ENCODE measurements around the gene APOBEC3G. TPM values are rescaled to one million over a fixed set of nuclear protein-coding genes. Genes with fewer than 3 reads are reported as not detected.

APOBEC3G gene
- total RNA-seq, 4 donors from 2014 or later, result 4.1 to 7.9 (median 5.5) TPM

DNA sequence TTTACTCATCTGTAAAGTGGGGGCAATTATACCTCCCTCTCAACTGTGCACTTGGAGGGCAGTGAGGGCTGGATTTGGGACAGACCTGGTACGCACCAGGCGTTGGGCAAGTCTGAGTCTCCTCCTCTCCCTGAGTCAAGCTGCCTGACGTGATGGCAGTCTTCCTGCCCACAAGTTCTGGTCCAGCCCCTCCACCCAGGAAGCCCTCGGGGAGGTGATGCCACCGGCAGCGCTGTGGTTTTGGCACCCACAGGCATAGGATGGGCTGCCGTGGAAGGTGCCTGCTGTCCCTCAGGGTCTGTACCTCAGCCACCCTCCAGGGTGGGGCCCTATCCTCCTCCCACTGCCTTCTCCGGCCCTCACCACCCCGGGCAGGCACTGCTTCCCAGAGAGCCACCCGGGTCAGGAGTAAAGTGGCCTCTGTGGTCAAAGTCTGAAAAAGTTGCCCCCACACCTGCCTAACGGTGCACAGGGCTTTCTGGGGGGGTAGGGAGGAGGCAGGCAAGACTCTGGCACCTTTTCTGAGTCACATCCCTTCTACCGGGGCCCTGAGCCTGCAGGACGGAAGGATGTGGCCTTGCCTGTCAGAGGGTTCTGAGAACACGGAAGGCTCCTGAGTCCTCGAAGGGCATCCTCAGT, 13.5 kb downstream of the APOBEC3G start:
- intact Hi-C loops (cut with DNase I), result no loop called here
- Histone ChIP-seq H3K9me3 (no peaks in the 10 kb centered on the region), H3K4me3 (no peak overlapping the region), H3K4me1 (peaks cover 5 to 12% (median 10%) of the 10 kb centered on the region in 4 donors), H3K27me3 (no peaks in the 10 kb centered on the region), H3K36me3 (no peaks in the 10 kb centered on the region), H3K27ac (replicated peaks in 1 of 4) (no peak overlapping the region)
- no peak for DNase-seq (ENCODE audit: extremely low spot score)
- TF ChIP-seq EP300 (IDR thresholded peaks at IDR 0.05) (no peak), POLR2A (IDR thresholded peaks at IDR 0.05; ENCODE audit: low read depth) (no peak), POLR2AphosphoS5 (IDR thresholded peaks at IDR 0.05) (no peak)
- TF ChIP-seq, protein P1, sequence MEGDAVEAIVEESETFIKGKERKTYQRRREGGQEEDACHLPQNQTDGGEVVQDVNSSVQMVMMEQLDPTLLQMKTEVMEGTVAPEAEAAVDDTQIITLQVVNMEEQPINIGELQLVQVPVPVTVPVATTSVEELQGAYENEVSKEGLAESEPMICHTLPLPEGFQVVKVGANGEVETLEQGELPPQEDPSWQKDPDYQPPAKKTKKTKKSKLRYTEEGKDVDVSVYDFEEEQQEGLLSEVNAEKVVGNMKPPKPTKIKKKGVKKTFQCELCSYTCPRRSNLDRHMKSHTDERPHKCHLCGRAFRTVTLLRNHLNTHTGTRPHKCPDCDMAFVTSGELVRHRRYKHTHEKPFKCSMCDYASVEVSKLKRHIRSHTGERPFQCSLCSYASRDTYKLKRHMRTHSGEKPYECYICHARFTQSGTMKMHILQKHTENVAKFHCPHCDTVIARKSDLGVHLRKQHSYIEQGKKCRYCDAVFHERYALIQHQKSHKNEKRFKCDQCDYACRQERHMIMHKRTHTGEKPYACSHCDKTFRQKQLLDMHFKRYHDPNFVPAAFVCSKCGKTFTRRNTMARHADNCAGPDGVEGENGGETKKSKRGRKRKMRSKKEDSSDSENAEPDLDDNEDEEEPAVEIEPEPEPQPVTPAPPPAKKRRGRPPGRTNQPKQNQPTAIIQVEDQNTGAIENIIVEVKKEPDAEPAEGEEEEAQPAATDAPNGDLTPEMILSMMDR (IDR thresholded peaks at IDR 0.05), result no peak
- 89% methylated on average over 6 of the region's 15 CpGs for WGBS

- Histone ChIP-seq H3K27ac (replicated peaks in 1 of 4) (no peak overlapping the region), H3K4me1 (peaks cover 5 to 12% (median 10%) of the 10 kb centered on the region in 4 donors), H3K4me3 (no peak overlapping the region), H3K27me3 (no peaks in the 10 kb centered on the region), H3K36me3 (no peaks in the 10 kb centered on the region), H3K9me3 (no peaks in the 10 kb centered on the region)
- WGBS, result 86% methylated on average over 15 of the region's 23 CpGs
- DNase-seq (ENCODE audit: extremely low spot score), result no peak
- intact Hi-C loops (cut with DNase I), result no loop called here
- TF ChIP-seq POLR2A (IDR thresholded peaks at IDR 0.05; ENCODE audit: low read depth), result no peak
- TF ChIP-seq EP300 (IDR thresholded peaks at IDR 0.05), result no peak
- no peak for TF ChIP-seq POLR2AphosphoS5 (IDR thresholded peaks at IDR 0.05)
- TF ChIP-seq, protein P1 (IDR thresholded peaks at IDR 0.05), result no peak
Observed at GRCh38 chr22:39091126-39092081, 14.3 kb downstream of the APOBEC3G start.

GRCh38 chr22:39092111-39092862, 15.2 kb downstream of the APOBEC3G start:
- no peak overlapping the region for H3K27ac ChIP-seq (replicated peaks in 1 of 4)
- TF ChIP-seq EP300 (IDR thresholded peaks at IDR 0.05) (no peak), POLR2A (IDR thresholded peaks at IDR 0.05; ENCODE audit: low read depth) (no peak), POLR2AphosphoS5 (IDR thresholded peaks at IDR 0.05) (no peak)
- TF ChIP-seq, protein P1 (IDR thresholded peaks at IDR 0.05), result no peak
- WGBS, result 69% methylated on average over 8 of the region's 8 CpGs
- no peaks in the 10 kb centered on the region for H3K9me3 ChIP-seq
- intact Hi-C loops (cut with DNase I), result no loop called here
- H3K36me3 ChIP-seq, result no peaks in the 10 kb centered on the region
- peaks cover 12 to 18% (median 17%) of the 10 kb centered on the region in 4 donors for H3K4me1 ChIP-seq
- no peaks in the 10 kb centered on the region for H3K27me3 ChIP-seq
- H3K4me3 ChIP-seq, result no peak overlapping the region
- DNase-seq (ENCODE audit: extremely low spot score), result no peak

- TF ChIP-seq EP300 (IDR thresholded peaks at IDR 0.05) (no peak), POLR2A (IDR thresholded peaks at IDR 0.05; ENCODE audit: low read depth) (no peak), POLR2AphosphoS5 (IDR thresholded peaks at IDR 0.05) (no peak)
- TF ChIP-seq, protein P1 (IDR thresholded peaks at IDR 0.05), result no peak
- Histone ChIP-seq H3K9me3 (no peaks in the 10 kb centered on the region), H3K27me3 (no peaks in the 10 kb centered on the region), H3K36me3 (no peaks in the 10 kb centered on the region), H3K4me1 (peaks cover 10 to 11% (median 10%) of the 10 kb centered on the region in 4 donors), H3K27ac (replicated peaks in 1 of 4) (no peak overlapping the region), H3K4me3 (no peak overlapping the region)
- 92% methylated on average over 14 of the region's 14 CpGs for WGBS
- intact Hi-C loops (cut with DNase I), result no loop called here
- no peak for DNase-seq (ENCODE audit: extremely low spot score)
Observed at GRCh38 chr22:39094717-39095389, 17.8 kb downstream of the APOBEC3G start.

Measured in esophagus muscularis mucosa (tissue), 4 donors.